ENCODE data around the gene DHCR24. TPM values are rescaled to one million over a fixed set of nuclear protein-coding genes. Genes with fewer than 3 reads are reported as not detected.
"Not testable (repeated sequence)": the region's sequence is repeated elsewhere in the genome, so short reads cannot be mapped to it uniquely, and the experiment has no call there.

The DHCR24 gene
- total RNA-seq, 1 donor from 2014 or later: 87.2 TPM

GRCh38 chr1:54883349-54884102, 3.5 kb downstream of the DHCR24 start:
- Mint-ChIP-seq H3K4me1 (ENCODE audit: unreplicated experiment) (peaks cover 51% of the 10 kb centered on the region), H3K27me3 (ENCODE audit: unreplicated experiment) (no peaks in the 10 kb centered on the region), H3K4me3 (ENCODE audit: unreplicated experiment) (no peak overlapping the region), H3K36me3 (ENCODE audit: unreplicated experiment) (peaks cover 24% of the 10 kb centered on the region), H3K27ac (ENCODE audit: unreplicated experiment) (peak overlapping the region; percentile 64), H3K9me3 (ENCODE audit: unreplicated experiment) (no peaks in the 10 kb centered on the region)
- no peak for TF ChIP-seq CTCF (IDR thresholded peaks at IDR 0.05)
- DNase-seq (ENCODE audit: extremely low spot score, unreplicated experiment): peak; percentile 65

GRCh38 chr1:54882519-54882918, 4.5 kb downstream of the DHCR24 start:
- no peaks in the 10 kb centered on the region for H3K27me3 Mint-ChIP-seq (ENCODE audit: unreplicated experiment)
- peaks cover 45% of the 10 kb centered on the region for H3K4me1 Mint-ChIP-seq (ENCODE audit: unreplicated experiment)
- peaks cover 27% of the 10 kb centered on the region for H3K36me3 Mint-ChIP-seq (ENCODE audit: unreplicated experiment)
- DNase-seq (ENCODE audit: extremely low spot score, unreplicated experiment): no peak
- no peak overlapping the region for H3K4me3 Mint-ChIP-seq (ENCODE audit: unreplicated experiment)
- H3K9me3 Mint-ChIP-seq (ENCODE audit: unreplicated experiment): no peaks in the 10 kb centered on the region
- no peak for TF ChIP-seq CTCF (IDR thresholded peaks at IDR 0.05)
- H3K27ac Mint-ChIP-seq (ENCODE audit: unreplicated experiment): peak overlapping the region; percentile 64

- H3K27me3 Mint-ChIP-seq (ENCODE audit: unreplicated experiment); H3K27ac Mint-ChIP-seq (ENCODE audit: unreplicated experiment); H3K9me3 Mint-ChIP-seq (ENCODE audit: unreplicated experiment); H3K4me3 Mint-ChIP-seq (ENCODE audit: unreplicated experiment): not testable (repeated sequence)
- H3K36me3 Mint-ChIP-seq (ENCODE audit: unreplicated experiment): peaks cover 29% of the 10 kb centered on the region
- H3K4me1 Mint-ChIP-seq (ENCODE audit: unreplicated experiment): peaks cover 44% of the 10 kb centered on the region
- DNase-seq (ENCODE audit: extremely low spot score, unreplicated experiment): peak; percentile 0
Observed at GRCh38 chr1:54881604-54882003, 5.4 kb downstream of the DHCR24 start.

- no peaks in the 10 kb centered on the region for H3K27me3 Mint-ChIP-seq (ENCODE audit: unreplicated experiment)
- H3K27ac Mint-ChIP-seq (ENCODE audit: unreplicated experiment): no peak overlapping the region
- TF ChIP-seq CTCF (IDR thresholded peaks at IDR 0.05): no peak
- peaks cover 36% of the 10 kb centered on the region for H3K36me3 Mint-ChIP-seq (ENCODE audit: unreplicated experiment)
- no peak overlapping the region for H3K4me3 Mint-ChIP-seq (ENCODE audit: unreplicated experiment)
- no peak for DNase-seq (ENCODE audit: extremely low spot score, unreplicated experiment)
- no peaks in the 10 kb centered on the region for H3K9me3 Mint-ChIP-seq (ENCODE audit: unreplicated experiment)
- H3K4me1 Mint-ChIP-seq (ENCODE audit: unreplicated experiment): peaks cover 27% of the 10 kb centered on the region
Observed at GRCh38 chr1:54879872-54880271, 7.1 kb downstream of the DHCR24 start.

- H3K9me3 Mint-ChIP-seq (ENCODE audit: unreplicated experiment): no peaks in the 10 kb centered on the region
- H3K27me3 Mint-ChIP-seq (ENCODE audit: unreplicated experiment): no peaks in the 10 kb centered on the region
- no peak overlapping the region for H3K4me3 Mint-ChIP-seq (ENCODE audit: unreplicated experiment)
- H3K36me3 Mint-ChIP-seq (ENCODE audit: unreplicated experiment): peaks cover 36% of the 10 kb centered on the region
- no peak for TF ChIP-seq CTCF (IDR thresholded peaks at IDR 0.05)
- no peak for DNase-seq (ENCODE audit: extremely low spot score, unreplicated experiment)
- no peak overlapping the region for H3K27ac Mint-ChIP-seq (ENCODE audit: unreplicated experiment)
- H3K4me1 Mint-ChIP-seq (ENCODE audit: unreplicated experiment): no peaks in the 10 kb centered on the region
Observed at GRCh38 chr1:54876814-54877213, 10.2 kb downstream of the DHCR24 start.
